ENCODE measurements around the gene CCDC51.

CCDC51 gene

DNA sequence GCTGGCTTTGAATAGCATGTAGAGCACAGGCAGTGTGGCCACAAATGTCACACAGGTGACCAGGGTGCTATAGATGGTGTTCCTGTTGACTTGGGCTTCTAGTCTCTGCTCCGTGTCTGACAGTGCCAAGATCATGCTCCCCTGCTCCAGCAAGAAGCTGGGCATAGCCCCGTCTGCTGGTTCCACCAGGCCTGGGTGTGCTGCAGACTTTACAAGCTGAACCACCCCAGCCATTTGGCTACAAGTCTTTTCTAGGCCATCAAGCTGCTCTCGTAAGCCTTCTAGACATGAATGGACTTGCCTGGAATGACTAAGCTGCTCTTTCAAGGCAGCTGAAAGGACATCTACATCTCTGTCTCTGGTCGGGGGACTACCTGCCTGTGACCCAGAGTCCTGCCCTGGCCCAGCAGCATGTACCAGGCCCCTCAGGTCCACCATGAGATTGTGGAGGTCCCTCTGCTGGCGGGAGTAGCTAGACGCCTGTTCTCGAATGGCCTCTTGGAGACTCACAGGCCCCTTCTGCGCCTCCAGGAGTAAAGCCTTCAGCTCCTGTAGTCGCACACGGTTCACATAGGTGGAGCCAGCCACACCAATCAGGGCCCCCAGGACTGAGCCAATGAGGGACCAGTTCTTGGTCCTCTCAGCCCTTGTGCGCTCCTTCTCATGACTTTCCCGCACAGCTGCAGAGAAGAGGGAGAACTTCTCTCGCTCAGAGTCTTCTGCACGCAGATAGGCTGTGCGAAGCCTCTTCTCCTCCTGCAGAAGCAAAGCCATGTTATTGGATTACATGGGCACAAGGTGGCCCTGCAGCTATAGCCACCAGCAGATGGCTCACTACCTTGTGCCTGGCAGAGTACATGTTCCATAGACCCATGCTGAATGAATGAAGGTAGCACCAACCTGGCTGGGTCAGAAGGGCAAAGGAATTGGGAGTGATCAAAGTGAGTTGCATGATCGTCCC, 7.2 kb downstream of the CCDC51 start:
- no peak for DNase-seq

DNA sequence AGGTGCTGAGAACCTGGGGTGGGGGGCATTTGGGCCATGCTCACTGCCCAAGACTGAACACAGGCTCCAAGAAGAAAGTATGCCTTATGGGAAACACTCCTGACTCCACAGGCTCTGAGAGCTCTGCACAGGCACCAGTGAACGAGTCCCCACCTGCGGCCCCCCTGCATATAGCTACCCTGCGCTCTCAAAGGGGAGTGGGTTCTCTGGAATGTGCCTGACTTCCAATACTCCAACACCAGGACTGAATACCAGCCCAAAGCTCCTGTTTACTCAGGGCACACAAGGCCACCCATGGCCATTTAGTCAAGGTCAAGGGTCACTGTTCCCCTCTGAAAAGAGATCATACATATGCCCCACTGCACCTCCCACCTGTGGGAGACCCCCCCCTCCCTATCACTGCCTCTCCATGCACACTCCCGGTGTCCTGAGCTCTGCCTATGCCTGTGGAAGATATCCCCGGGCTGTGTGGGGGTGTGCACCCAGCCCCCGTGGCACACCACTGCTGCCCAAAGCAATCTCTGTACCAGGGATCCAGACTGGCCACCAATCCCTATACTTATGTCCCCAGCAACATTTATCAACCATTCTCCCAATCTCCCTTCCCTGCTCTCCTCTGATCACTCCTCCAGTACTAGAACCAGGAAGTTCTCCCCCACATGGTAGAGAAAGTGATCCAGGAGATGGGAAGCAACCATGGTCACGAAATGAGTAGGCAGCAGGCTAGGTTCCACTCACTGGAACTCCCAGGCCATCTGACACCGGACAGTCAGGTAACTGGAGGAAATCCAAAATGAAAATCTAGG, 8.5 kb downstream of the CCDC51 start:
- no peak for DNase-seq

DNA sequence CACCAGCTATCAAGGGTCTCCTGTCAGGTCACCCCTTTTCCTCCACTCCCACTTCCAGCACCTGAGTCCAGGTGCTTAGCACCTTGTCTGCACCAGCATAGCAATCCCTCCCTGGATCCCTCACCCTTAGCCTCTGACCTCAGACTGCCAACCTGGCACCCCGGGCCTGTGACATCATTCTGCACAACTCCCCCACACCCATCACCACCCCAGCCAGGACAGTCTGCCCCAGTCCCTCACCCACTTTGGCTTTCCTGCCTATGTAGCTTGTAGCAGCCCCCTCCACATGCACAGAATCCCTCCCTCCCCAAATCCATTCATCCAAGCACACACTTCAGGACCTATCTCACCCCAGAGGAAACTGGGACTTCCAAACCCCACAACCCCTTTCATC, 9.2 kb downstream of the CCDC51 start:
- no peak for DNase-seq

DNA sequence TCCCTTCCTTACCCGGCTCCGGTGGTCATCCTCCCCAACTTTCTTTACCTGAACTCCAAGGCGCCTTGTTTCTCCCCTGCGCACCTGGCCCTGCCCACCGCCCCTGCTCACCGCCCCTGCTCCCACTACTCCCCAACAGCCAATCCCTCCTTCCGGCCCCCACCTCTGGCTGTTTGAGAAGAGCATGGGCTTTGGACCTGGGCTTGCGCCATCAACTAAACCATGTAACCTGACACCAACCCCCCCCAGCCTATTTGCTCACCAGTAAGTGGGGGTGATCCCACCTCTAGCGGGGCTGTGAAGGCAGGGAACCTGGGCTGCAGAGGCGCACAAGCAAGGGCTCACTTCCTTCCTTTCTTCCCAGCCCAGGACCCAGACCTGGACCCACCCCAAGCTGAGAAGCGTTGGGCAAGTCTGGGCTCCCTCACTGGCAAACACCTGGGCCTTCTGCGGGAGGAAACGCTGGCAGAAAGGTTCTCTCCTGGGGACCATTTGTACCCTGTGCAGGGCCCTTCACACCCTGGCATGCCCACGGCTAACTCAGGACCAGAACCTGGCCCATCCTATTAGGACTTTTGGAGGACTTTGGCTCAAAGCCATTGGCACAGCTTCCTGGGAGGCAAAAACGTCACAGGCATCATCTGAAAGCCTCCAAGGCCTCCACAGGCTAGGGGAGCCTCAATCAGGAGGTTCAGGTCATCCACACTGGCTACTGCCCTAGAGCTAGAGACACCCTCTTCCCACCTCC, 9.8 kb downstream of the CCDC51 start, which contains the start of gene PLXNB1:
Gene PLXNB1 (minus strand): TSS at position 127 of the 748 bp plus-strand sequence. CDS start 5,475 bp downstream, outside the sequence.
- DNase-seq: peak; percentile 31

DNA sequence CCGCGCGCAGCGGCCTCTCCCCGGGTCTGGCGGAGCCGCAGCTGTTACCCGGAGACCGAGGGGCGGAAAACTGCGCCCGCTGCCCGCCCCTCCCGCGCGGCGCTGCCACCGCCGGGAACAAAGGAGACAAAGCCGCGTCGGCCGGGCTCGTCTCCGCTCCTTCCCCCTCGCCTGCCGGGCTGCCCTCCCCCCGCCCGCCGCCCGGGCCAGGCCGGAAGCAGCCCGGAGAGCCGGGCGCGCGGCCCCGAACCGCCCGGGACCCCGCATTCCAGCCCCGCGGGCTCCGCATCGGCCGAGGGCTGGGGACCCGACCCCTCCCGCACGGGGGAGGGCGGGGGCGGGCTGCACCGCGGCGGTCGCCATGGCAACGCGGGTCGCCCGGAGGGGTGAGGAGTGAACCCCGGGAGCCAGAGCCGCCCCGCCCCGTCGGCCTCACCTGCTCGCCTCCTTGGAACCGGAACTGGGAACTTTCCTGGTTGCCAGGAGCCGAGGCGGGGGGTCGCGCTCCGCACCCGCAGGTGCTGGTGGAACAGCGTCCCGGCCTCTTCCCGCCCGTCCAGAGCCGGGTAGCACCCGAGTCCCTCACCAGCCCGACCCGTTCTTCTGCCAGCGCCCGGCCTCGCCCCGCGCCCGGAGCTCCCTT, 10.5 kb downstream of the CCDC51 start:
- DNase-seq: no peak

DNA sequence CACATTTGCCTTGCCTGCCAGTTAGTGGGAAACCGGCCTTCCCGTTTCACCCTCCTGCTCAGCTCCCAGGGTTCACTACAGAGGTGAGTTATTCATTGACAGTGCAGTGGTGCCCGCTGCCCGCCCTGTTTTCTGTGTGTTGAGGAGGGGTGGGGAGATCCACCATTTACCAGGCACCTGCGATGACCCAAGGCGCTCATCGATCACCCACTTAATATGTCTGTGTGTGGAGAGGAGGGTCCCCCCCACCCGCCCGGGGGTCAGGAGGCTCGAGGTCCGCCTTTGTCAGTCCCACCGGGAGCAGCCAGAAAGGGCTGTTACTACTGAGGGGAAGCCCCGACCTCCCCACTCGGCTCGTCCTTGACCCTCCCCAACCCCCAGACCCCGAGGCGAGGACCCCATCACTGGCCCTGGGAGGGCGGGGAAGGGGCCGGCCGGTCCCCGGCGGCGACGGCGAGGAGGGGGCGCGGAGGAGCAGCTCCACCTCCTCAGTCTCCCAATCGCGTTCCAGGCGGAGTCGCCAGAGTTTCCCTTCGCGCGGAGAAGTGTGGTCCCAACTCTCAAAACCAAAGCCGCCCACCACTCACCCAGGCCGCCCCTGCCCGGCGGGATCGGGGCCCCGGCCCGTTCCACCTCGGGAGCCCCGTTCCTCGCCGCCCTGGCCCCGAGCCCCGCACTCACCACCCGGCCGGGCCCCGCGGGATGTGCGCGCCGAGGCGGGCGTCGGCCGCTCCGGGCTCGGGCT, 11.2 kb downstream of the CCDC51 start:
- DNase-seq: peak; percentile 19

DNA sequence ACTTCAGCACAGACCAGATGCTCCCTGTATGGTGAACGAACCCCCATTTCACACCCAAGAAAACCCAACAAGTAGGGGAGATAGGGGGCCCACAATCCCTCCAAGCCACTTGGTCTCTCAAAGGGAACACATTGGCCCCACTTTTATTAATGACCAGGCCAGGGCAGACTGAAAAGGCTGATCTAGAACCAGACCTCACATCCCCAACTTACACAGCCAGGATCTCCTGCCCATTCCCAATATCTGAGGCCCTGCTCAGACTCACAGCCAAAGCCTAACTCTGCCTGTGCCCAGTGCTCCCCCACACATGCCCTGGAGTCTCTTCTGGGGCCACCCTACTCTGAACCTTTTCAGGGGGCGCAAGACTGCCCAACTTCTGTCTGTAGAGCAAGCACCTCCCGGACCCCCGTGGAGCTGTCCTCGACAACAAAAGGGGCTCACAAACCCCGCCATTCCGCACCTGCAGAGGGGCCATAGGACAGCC, 11.8 kb downstream of the CCDC51 start:
- DNase-seq: no peak

DNA sequence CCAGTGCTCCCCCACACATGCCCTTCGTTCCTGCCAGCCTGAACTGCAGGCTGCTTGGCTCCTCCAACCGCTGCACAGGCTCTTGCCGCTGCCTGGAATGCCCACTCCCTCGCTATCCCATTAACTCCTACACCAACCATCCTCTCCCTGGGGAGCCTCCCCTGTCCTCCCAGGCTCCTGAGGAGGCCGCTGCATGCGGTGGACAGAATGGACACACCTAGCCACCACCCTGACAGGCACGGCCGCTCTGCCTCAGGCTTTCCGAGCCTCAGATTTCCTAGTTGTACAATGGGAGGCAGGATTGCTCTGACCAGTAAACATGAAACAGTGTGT, 12.3 kb downstream of the CCDC51 start:
- no peak for DNase-seq

DNA sequence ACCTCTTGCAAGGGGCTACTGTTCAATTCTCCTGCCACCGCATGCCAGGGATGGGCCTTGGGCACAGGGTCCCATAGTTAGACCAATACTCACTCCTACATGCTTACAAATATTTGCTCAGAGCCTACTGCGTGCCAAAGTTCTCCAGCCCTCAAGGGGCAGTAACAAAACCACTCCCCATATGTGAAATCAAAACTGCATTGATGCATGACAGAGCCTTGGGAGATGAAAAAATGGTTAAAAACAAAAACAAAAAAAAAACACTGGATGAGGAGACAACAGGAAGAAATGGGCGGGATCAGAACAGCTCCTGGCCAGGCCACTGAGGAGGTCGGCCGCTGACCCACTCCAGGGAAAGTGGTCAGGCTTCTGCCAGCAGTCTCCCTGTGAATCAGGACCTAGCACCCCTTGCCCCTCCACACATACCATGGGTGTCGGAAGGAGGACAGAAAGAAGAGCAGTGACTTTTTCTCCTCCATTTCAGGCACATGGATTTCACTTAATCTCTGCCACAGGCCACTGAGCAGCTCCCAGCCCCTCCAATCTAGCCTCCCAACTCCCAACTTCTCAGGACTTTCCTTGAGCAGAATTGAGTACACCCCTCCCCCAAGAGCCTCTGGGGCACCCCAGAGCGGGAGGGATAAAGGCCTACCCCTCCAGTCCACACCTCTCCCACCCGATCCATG, 12.8 kb downstream of the CCDC51 start:
- DNase-seq: no peak

DNA sequence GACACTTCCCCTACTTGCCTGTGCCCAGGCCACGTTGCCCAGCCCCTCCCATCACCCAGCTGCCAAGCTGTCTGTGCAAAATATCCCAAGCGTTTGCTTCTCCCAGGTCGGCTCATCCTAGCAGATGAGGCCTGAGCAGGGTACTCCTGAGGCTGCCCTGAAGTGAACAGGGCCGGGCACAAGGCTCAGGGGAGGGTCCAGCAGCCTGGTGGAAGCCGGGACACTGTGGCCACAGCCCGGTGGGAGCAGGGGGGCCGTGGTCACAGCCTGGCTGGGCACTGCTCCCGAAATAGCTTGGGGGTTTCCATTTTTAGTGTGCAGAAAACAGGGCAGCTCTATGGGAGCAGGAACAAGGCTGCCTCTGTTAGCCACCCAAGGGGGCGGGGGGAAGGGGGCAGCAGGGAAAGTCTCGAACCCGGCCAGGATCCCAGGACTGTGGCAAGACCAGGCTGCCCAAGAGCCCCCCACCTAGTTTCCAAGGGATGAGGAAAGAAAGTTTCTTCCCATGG, 13.5 kb downstream of the CCDC51 start:
- no peak for DNase-seq

DNA sequence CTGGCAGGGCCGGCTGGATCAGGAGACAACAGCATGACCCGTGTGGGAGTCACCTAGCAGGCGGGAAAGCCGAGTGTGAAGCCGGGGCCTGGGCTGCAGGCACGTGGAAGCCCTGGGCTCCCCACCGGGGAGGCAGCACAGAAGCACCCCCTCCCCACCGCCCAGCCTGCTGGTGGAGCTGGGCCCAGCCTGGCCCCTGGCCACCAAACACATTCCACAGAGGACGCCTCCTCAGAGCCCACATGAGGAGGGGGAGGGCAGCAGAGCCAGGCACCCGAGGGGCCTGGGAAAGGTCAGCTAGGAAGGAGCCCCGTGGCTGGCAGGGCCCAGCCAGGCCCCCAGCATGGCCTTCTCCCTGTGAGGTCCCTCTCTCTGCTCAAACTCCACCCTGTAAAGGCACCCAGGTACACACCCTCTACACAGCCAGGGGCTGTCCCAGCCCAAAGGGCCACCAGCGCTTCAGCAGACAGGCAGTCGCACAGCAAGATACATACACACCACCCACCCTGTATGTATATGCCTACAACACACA, 14.6 kb downstream of the CCDC51 start:
- DNase-seq: no peak

DNA sequence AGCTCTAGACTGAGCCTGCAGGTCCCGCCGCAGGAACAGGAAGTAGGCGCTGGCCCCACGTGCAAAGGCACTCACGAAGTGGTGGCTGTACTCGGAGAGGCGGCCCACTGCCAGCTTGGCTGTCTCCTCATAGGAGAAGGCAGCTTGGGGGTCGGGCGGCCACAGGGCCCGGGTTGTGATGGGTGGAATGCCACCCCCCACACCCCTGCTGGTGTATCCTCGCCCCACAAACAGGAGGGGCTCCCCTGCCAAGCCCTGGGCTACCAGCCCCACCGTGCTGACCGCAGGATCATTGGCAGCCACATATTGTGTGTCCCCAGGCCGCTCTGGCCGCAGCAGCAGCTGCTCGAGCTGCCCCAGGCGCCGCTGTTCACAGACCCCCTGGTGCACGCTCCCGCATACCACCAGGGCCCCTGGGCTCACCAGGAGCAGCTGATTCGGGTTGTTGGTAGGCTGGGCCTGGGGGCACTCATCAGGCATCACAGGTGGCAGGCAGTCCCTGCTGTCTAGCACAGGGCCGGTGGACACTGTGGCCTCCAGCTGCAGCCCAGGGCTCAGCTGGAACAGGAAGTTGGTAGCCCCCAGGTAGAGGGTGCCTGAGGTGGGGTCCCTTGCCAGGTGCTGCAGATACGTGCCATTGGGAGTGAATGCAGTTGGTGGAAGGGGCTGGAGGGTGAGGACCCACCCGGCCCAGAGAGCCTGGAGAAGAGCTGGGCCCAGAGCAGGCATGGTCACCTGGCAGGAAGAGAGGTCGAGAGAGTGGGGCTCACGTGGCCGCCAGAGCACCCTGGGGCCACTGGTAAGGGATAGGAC, 15.8 kb downstream of the CCDC51 start:
- DNase-seq: no peak

DNA sequence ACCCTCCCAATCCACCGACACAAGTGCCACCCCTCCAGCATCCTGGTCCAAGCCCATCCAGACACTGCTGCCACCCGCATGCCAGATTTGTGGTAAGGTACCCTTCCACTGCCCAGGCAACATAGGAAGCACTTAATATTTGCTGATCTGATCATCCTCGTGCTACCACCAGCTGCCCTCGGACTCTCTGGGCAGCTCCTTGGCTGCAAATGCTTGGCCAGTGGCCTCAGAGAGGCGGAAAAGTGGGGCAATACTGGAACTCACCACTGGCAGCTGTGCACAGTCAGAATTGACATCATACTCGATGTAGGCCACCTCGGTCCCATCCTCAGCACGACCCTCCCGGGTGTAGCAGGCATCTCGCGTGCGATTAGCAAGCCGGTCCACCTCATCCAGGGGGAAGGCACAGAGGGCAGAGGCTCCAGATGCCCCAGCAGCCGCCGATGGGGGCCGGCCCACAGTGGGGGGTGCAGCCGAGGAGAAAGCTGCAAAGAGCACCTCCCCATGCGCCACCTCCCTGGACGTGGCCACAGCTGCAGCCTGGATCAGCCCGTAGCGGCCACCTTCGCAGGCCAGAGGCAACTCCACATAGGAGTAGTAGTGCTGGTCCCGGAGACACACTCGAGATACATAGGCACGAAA, 16.6 kb downstream of the CCDC51 start:
- DNase-seq: no peak

DNA sequence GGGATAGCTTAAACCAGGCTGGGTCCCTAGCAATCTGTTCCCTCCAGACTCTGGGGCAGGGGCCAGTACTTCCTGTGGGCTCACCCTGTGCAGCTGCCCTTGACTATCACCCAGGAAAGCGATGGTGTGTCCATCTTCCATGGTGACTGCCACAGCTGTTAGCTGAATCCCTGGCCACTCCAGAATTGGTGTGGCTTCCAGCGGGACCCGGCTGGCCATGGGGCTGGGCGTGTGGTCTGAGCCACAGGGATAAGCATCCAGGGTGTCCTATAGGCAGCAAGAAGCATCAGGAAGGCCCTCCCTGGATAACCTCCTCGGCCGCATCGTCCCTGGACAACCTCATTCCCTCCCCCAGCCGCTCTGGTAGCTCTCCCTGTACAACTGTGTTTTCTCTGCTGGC, 17.2 kb downstream of the CCDC51 start:
- no peak for DNase-seq

DNA sequence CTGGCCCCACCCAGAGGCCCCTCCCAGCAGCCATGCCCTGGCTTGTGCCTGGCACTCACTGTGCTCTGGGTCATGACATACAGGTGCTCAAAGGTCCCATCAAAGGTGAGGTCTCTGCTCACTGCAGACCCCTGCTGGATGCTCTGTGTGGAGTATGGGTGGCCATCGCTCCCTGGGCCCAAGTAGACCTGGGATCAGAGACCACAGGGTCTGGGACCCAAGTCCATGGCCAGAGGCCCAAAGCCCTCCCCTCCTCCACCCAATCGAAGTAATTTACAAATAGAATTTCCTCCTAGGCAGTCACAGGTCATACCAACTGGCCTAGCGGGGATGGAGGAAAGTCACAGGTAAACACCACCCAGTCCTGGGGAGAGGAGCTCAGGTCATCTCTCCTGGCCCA, 17.6 kb downstream of the CCDC51 start:
- DNase-seq: no peak

DNA sequence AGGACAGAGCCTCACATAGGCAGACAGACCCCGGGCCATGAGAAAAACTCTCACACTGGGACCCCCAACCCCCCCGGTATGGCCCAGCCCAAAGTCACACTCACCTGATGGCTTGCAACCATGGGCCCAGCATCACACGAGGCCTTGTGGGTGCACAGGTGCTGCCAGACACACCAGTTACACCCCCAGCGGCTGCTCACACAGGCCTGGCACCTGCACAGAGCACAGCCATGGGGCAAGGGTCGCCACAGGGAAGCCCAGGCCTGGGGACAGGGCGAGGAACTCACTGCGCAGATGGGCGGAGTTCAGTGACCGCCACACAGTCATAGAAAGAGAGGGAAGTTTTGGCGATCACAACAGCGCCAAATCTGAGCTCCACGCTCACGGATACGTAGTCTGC, 19.4 kb downstream of the CCDC51 start:
- no peak for DNase-seq

DNA sequence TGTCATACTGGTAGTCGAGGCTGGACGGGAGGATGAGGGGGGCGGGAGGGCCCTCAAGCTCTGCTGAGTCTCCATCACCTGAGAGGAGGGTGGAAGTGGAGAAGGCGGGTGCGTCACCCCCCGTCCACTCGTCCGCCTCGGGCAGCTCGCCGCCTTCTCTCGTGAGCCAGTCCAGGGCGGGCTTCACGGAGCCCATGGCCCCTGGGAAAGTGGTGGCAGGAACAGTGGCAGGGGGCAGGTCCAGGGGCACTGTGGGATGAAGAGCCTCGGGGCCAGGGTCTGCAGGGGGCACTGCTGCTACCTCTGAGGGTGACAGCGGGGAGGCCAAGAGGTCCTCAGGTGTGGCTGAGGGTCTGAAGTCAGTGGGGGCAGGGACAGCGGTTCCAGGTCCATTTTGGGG, 20.3 kb downstream of the CCDC51 start:
- no peak for DNase-seq

DNA sequence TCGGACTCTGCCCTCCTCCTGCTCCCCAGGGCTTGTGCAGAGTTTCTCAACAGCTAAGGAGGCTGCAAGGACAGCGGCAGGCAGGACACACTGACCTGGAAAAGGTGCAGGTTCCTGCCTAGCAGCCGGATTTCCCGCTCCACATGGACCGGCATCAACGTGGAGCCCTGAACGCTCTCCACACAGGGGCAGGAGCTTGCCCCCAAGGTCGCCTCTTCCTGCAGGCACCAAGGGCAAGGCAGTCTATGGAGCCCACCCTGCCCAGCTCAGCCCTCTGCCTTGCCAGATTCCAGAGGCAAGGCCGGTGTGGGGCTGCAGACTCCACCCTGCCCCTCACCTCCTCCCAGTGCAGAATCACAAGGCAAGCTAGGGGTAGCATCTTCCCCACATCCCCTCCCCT, 20.8 kb downstream of the CCDC51 start:
- DNase-seq: no peak

DNA sequence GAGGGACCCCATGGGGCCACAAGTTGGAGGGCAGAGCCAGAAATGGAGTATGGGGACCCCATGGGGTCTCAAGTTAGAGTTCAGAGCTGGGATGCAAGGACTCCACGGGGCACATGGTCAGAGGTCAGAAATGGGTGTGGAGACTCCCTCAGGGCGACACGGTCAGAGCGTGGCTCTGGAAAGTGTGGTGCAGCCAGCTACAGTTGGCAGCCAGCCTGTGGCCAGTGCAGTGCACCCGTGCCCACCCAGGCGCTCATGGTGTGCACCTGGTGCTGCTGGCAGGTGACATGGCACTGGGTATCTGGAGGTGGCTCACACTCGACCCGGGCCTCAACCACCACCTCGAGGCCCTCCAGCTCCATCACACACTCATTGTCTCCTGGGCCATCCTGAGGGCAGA, 21.3 kb downstream of the CCDC51 start:
- DNase-seq: no peak
